ENCODE measurements around the gene ARHGAP25.

- TF ChIP-seq, protein P1, sequence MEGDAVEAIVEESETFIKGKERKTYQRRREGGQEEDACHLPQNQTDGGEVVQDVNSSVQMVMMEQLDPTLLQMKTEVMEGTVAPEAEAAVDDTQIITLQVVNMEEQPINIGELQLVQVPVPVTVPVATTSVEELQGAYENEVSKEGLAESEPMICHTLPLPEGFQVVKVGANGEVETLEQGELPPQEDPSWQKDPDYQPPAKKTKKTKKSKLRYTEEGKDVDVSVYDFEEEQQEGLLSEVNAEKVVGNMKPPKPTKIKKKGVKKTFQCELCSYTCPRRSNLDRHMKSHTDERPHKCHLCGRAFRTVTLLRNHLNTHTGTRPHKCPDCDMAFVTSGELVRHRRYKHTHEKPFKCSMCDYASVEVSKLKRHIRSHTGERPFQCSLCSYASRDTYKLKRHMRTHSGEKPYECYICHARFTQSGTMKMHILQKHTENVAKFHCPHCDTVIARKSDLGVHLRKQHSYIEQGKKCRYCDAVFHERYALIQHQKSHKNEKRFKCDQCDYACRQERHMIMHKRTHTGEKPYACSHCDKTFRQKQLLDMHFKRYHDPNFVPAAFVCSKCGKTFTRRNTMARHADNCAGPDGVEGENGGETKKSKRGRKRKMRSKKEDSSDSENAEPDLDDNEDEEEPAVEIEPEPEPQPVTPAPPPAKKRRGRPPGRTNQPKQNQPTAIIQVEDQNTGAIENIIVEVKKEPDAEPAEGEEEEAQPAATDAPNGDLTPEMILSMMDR (IDR thresholded peaks at IDR 0.05; ENCODE audit: insufficient read depth, low read length, poor library complexity, severe bottlenecking), result no peak
- no peak for TF ChIP-seq EZH2phosphoT487 (conservative IDR thresholded peaks at IDR 0.05; ENCODE audit: low read length)
Measured at GRCh38 chr2:68762100-68762499, 27.5 kb downstream of the ARHGAP25 start.

Data from SU-DHL-6 (cell line).